GM19239 (cell line): ENCODE results near the gene RAB4A.

Experiments
- DNase-seq: peaks from one replicate; pipeline ENCODE4 v3.0.0; 2011; ENCODE audit warnings: low spot score; ENCODE audit not compliant: insufficient read length
- FAIRE-seq: peaks from 2 replicates; lab custom pipeline; 2011; peaks lifted over from hg19 to GRCh38; lab: Jason Lieb, UNC

RAB4A gene, protein sequence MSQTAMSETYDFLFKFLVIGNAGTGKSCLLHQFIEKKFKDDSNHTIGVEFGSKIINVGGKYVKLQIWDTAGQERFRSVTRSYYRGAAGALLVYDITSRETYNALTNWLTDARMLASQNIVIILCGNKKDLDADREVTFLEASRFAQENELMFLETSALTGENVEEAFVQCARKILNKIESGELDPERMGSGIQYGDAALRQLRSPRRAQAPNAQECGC

DNA sequence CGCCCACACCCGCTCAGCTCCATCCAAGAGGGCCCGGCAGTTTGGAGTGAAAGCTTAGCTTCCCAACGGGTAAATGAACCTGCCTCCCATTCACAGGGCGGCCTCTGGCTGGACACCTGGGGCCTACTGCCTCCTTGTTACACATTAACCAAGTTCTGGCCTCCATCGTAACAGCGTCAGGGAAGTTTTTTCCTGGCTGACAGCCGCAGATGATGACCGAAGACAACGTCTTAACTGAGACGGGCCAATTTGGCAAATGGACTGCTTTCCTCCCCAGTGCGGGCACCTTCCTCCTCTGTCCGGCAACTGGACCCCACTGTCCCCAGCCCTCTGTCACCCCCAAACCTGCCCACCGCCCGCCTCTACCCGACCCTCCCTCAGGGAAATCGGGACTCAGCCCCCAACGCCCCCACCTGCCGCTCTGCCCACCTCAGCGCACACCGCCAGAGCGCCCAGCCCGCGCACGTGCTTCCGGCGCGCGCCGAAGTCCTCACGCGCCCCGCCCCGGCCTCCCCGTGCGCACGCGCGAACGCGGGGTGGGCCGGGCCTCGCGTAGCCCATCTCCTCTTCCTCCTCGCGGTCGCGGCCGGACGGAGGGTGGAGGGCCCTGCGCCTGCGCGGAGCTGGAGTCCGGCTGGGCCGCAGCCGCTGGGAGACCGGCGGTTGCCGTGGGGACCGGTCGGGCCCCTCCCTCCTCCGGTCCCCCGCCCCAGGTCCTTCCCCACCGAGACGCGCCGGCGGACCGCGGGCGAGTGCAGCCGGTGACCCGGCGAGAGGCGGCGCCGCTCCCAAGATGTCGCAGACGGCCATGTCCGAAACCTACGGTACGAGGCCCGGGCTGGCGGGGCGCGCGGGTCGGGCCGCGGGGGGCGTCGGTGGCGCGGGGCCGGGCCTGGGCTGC is at the start of gene RAB4A:
Gene RAB4A, plus strand, starts transcription at position 565 of the 901 bp plus-strand sequence. Its CDS starts 229 bp downstream, at position 794.
- FAIRE-seq (peak; percentile 69), DNase-seq (peak; percentile 96)

DNA sequence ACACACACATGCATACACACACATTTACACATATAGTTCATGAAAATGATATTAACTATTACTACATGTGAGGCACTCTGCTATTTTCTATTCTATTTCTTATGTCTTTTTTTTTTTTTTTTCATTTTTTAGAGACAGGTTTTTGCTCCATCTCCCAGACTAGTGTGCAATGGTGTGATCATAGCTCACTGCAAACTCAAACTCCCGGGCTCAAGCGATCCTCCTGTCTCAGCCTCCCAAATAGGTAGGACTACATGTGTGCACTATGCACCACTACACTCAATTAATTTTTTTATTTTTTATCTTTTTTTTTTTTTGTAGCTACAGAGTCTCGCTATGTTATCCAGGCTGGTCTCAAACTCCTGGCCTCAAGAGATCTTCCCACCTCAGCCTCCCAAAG is 48.8 kb upstream of the RAB4A start:
- no peak for DNase-seq
- no peak for FAIRE-seq

DNA sequence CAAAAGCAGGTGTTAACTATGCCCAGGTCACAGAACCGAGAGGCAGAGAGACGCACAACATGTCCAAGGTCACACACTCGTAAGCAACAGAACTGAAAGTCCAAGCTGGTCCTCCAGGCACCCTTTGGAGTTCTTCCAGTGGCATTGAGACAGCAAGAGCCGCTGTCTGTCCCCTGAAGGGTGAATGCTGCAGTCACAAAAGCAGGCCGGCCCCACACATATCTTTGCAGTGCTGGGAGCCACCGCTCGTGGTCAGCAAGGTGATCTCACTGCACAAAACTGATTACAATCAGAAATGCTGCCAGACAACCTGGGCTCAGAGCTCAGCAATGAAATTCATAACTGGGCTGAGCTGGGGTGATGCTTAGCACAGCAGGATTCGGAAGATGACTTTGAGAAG is 47.4 kb upstream of the RAB4A start:
- DNase-seq (no peak), FAIRE-seq (no peak)

DNA sequence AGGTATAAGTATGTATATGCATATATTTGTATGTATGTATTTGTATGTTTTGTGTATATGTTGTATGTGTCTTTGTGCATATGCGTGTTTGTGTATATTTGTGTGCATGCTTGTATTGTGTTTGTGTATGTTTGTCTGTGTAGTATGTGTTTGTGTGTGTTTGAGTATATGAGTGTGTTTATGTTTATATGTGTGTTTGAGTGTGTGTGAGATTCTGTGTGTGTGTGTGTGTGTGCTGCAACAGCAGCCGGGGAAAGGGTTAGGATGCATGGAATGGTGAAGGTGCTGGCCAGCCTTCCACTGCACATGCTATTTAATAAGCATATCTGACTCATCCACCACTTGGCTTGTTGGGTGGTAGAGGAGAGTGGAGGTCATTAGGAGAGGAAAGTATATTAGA is 46.6 kb upstream of the RAB4A start:
- DNase-seq: no peak

DNA sequence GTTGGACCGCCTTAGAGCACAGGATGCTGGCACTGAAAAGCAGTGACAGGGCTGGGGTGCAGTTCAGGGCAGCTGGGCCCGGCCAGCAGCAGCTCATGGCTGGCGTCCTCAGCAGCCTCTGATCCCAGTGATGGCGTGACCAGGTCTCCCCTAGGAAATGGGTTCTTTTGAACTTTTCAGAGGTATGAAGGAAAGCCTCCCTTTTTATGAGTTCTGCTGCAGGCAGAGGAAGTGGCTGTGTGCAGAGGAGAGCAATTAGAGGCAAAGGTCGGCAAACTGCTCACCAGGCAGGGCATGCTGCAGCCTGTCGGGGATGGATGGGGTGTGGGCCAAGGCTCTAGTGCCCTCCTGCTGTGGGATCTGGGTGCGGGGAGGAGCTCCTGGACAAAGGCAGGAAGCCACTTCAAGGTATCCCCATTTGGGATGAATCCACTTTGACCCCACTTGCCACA is 45.6 kb upstream of the RAB4A start:
- DNase-seq (no peak), FAIRE-seq (no peak)

More for the DNA sequence above, 46.6 kb upstream of the RAB4A start:
- no peak for FAIRE-seq

DNA sequence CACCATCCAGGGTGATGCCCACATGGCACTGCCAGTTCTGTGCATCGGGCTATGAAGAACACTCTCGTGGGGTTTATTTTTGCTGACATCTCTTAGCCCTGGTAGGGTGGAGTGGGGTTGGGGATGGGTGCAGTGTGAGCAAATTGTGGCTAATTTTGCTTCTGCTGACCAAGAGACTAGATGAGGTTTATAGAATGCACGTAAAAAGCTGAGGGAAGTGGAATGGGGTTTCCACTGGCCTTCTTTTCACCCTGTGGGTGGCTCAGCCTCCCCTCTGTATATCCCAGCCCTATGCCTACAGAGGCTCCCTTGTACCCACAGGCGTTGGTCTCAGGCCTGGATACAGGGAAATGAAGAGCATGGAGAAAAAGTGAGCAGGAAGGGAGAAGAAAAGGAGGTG is 44.1 kb upstream of the RAB4A start:
- no peak for DNase-seq
- FAIRE-seq: no peak

DNA sequence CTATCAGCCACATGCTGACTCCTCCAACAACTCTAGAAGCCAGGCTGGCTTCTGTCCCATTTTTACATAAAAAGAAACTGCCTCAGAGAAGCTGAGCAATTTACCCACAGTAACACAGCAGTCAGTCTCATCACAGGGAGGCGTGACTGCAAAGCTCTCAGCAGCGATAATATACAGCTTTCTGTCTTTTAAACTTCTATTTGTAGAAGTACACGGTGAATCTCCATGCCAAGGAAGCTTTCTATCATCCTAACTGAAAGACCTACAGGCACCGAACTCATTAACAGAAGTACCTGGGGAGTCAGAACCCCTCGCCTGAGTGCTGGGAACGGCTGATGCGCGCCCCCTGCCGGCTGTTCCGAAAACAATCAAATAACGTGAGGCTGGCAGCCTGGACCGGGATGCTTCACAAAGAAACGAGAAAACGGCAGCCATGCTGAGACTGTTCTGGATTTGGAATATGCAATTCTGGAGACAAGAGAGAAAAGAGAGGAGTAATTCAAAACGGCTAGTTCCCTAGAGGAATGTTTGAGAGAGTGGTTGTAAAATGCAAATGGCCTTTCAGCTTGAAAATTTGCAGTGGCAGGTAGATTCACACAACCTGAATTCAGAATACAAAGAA is 43.5 kb upstream of the RAB4A start:
- DNase-seq: peak; percentile 57
- peak; percentile 54 for FAIRE-seq

DNA sequence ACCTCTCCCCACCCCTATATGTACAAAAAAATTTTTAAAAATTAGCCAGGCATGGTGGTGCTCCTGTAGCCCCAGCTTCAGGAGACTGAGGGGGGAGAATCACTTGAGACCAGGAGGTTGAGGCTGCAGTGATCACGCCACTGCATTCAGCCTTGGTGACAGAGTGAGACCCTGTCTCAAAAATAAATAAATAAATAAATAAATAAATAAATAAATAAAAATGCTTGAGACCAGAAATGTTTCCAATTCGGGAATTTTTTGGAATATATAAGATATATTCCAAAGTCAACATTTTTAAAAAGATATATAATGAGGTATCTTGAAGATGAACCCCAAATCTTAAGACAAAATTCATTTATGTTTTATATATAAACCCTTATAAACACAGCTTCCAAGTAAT is 42.4 kb upstream of the RAB4A start:
- no peak for DNase-seq
- no peak for FAIRE-seq

DNA sequence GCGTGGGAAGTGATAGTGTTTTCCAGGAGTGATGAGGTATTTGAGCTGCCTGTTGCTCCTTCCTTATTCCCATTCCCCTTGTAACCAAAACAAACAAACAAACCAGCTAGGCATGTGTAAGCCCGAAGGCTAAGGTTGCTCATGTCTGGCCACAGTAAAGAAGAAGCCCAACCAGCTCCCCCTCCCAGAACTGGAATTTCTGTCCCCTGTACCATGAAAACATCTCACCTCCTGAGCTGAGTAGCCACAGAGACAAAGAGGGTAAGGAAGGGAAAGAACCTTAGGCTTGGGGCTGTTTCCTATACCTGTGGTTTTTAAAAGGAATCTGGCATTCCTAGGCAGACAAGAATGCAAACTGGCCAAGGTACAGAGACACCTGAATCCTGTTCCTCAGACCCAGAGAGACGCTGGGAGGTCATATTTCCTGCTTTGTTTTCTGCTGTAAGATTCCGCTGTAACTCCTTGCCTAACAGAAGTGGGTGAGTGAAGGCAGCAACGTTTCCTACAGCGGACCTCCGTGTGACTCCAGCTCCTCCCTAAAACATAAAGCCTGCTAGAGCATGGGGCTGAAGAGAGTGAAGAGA is 41.7 kb upstream of the RAB4A start:
- no peak for FAIRE-seq
- DNase-seq: no peak

DNA sequence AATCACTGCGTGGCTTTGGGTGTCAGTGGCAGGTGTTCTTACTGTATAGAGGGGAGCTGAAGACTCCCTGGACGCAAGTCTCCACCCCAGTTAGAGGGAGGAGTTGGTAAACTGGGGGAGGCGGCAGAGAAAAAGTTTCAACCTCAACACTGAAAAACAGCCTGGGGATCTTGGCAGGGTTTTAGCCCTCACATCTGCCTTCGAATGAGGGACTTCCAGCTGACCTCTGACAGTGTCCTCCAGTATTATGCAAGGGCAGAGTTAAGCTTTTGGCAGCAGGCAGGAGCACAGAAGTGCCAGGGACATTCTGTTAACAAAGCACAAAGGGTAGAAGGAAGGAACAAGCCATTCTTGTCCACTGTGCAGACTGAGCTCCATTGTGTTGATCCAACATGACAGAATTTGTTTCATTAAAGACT is 41.2 kb upstream of the RAB4A start:
- FAIRE-seq: no peak
- DNase-seq: no peak

DNA sequence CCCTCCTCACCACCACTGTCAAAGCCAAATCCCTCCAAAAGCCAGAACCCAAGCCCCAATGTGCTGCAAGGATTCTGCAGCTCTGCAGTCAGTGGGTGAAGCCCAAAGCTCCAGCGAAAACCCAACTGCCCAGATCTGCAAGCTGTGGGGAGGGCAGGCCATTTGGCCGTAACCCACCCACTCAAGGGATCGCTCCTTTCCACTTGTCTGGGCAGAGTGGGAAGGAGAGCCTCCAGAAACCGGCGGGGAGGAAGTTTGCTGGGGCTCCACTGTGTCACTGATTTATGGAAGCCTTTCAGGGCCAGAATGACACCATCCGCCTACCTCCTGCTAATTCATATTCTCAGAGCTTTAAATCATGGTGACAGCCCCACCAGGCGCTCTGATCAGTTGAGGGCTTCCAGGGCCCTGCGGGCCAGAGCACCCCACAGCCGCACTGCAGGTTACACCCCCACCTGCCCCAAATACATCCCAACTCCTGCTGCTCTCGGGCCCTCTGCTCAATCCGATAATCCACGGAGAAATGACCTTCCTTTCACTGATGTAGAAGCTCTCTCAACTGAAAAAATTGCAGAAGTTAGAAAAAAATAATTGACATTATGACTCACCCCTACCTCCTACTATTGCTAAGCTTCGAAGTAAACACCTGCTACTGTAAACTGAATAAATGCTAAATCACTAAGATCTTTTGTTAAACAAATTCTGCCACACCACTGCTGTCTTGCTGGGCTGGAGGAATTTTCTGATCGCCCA is 40.6 kb upstream of the RAB4A start:
- FAIRE-seq (peak; percentile 66), DNase-seq (no peak)

DNA sequence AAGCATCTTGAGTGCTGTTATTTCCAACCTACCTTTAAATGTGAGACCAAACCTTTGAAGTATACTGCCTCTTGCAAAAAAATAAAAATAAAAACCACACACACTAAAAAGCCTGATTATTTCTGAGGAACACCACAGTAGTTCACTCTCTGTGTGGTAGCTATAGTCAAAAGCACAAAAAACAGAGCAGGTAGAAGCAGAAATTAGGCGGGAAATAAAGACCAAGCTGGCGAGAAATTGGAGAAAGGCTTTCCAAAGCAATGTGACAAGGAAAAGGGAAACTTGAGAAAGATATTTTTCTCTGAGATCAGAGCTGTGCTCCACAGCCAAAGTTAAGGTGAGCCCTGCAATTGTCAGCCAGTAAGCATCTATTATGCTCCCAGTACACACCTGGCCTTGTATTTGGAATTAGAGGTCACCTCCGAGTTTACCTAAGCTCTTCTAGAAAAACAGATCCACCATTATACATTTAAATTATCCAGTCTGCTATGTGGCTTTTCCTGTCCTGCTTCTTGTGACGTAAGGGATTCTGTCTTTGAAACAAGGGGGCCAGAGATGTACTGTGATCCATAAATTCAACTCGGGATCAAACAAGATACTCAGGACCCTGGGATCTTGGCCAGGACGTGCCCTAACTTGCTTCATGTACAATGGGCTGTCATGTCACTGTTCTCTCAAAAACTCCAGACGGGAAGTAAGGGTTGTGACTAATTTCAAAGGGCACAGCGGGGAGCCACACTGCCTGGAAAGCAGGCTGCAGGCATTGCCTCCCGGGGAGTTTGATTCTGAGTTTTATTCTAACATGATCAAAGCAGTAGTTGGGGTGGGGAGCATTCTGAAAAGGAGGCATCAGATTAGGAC is 39.8 kb upstream of the RAB4A start:
- no peak for FAIRE-seq
- no peak for DNase-seq

DNA sequence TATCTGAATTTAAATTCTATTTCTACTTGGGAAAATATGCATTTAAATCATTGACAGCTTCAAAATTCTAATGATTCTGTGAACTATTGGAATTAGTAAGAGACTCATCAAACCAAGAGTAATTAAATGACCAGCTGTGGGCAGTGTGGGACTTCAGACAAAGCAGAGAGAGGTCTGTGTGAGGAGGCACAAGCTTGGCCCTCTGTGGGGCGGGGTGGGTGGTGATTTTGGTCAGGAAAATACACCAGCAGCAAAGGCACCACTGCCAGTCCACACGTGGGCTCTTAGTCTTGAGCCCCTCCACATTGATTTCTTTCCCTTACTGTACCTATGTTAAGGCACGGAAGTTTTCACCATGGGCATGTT is 39.2 kb upstream of the RAB4A start:
- FAIRE-seq (no peak), DNase-seq (no peak)

DNA sequence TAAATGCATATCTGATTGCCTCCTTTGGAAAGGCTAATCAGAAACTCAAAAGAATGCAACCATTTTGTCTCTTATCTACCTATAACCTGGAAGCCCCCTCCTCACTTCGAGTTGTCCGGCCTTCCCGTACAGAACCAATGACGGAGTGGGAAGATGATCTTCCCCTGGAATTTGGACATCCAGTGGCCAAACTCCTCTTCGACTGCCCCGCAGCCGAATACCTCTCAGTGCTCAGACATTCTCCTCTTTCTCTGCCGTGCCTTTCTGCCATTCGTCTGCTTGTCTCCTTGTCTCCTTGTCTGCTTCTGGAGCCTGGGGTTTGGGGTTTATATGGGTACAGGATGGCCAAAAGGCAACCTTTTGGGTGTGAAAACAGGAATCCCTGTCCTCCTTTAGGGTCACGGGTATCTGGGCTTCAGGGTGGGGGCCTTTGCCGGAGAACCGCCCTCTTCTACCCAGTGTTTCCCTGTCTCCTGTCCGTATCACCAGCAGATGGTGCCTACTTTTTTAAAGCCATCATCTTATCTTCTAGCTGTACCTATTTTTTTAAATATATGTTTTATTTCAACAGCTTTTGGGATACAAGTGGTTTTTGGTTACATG is 35.9 kb upstream of the RAB4A start:
- FAIRE-seq: no peak
- no peak for DNase-seq

DNA sequence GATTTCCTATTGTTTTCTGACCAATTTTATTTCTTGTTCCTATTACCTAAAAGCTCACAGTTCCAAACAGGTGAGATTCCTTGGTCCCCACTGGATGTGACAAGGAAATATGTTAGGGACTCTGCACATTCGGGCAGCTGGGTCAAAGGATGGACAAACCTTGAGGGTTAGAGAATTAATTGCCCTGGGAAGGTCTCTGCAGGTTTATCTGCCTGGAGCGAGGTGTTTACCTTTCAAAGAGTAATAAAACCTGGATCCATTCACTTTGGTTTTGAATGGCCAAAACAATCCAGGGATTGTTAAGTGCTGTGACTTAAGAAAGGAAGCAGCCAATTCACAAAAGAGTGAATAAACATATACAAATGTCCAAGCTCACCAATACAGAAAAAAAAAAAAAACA is 33.6 kb upstream of the RAB4A start:
- DNase-seq (no peak), FAIRE-seq (no peak)

DNA sequence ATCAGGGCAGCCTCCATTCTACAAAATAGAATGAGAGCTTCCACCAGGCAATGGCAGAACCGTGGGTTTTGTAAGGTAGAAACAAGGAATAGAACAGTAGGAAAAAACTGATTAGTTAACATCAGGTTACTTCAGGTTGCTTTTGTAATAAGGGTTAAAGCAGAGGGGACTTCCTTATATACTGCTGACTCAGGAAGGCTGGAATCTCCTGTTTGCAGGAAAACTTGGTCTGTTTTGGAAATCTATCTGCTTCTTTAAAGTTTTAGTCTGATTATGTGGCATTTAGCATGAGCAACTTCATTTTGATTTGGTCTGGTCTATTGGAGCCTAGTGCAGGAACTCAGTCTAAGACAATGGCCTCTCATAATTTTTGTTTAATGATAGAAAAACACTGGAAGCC is 32.7 kb upstream of the RAB4A start:
- no peak for DNase-seq
- no peak for FAIRE-seq

DNA sequence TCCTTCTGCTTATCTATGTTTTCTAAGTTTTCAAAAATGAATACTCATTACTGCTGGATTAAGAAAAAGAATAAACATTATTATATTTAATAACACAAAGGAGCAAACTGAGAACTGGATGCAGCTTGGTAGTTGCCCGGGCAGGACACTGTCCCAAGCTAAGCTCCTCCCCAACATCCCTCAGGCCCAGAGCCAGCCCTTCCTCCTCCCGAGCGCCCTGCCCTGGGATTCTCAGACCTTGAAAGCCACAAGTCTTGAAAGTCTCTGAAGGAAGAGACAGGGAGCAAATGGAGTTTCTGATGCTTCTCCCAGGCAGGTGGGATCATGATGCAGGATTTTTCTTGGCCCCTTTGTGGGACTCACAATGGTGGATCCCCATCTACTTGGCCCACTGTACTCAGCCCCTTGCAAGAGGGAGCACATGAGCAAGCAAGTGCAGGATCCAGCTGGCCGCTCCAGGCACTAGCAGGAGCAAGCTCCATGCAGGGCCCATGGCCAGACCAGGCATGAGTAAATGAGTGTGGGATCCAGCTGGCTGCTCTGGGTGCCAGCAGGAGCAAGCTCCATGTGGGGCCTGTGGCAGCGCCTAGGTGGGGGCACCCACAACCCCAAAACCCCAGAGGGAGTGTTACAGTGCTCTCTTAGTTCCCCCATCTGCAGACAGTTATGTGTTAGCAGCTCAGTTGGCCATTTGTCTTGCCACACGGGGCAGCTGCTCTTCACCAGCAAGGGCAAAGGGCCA is 32.1 kb upstream of the RAB4A start:
- DNase-seq (no peak), FAIRE-seq (no peak)

DNA sequence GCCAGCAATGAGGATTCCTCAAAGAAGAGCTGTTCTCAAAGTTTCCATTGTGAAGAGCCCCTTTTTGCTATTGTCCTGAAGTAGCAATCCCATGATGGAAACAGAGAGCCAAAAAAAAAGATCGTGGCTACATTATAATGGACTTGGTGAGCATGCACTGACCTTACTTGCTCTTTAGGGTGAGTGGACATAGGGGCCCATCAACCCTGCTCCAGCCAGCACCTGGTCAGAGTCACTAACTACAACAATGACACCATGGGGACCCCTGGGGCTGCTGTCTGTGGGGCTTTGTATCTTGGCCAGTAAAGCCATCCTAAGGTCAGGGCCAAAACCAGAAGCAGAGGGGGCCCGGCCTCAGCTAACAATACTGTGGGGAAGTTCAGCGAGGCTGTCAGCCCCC is 30.4 kb upstream of the RAB4A start:
- FAIRE-seq (no peak), DNase-seq (no peak)
